Nucleus accumbens (tissue), 56 donors: ENCODE results near the gene AMDHD2.

Source experiments
- DNase-seq, 56 donors: peaks; one replicate each; lab custom pipeline; 2025; lab: John Stamatoyannopoulos, UW

AMDHD2 gene

GRCh38 chr16:2515180-2515851 lies 4.9 kb upstream of the AMDHD2 start:
- no peak for DNase-seq

- DNase-seq = peak in 1 of 56 donors; percentile 41
Measured at GRCh38 chr16:2516391-2517240, 3.6 kb upstream of the AMDHD2 start.

- DNase-seq = no peak
Measured at GRCh38 chr16:2517954-2518605, 2.1 kb upstream of the AMDHD2 start.

GRCh38 chr16:2518823-2519710 lies 1.1 kb upstream of the AMDHD2 start:
- DNase-seq = no peak

- no peak for DNase-seq
Measured at GRCh38 chr16:2519711-2520080, 475 bp upstream of the AMDHD2 start.

- no peak for DNase-seq
Measured at GRCh38 chr16:2520784-2521531, 787 bp downstream of the AMDHD2 start.

GRCh38 chr16:2523801-2524231 lies 3.6 kb downstream of the AMDHD2 start:
- no peak for DNase-seq

- DNase-seq = no peak
Measured at GRCh38 chr16:2524339-2524938, 4.3 kb downstream of the AMDHD2 start.

- DNase-seq = no peak
Measured at GRCh38 chr16:2526135-2526534, 6.0 kb downstream of the AMDHD2 start.

GRCh38 chr16:2527071-2527783 lies 7.1 kb downstream of the AMDHD2 start:
- DNase-seq = no peak

GRCh38 chr16:2527784-2528100 lies 7.6 kb downstream of the AMDHD2 start:
- DNase-seq = no peak

GRCh38 chr16:2528161-2529060 lies 8.2 kb downstream of the AMDHD2 start:
- no peak for DNase-seq

GRCh38 chr16:2529061-2529931 lies 9.1 kb downstream of the AMDHD2 start:
- DNase-seq = no peak

- DNase-seq = no peak
Measured at GRCh38 chr16:2529961-2530628, 9.9 kb downstream of the AMDHD2 start.

- no peak for DNase-seq
Measured at GRCh38 chr16:2530629-2531318, 10.6 kb downstream of the AMDHD2 start.

GRCh38 chr16:2531371-2531695 lies 11.2 kb downstream of the AMDHD2 start, which contains the start of gene CEMP1:
TSS of gene CEMP1 (minus strand) at chr16:2531408. CDS start at chr16:2531073, 335 bp downstream.
- DNase-seq = peak in 1 of 56 donors; percentile 48
